GM08714 (cell line): Measurements from ENCODE around the gene SLIT3.

Experiments used
- H3K4me3 ChIP-seq: fragments of 200-500 bp; sonication (Bioruptor generic); 2 replicates; pipeline ENCODE4 v1.5.1; 2014; ENCODE audit warnings: mild to moderate bottlenecking, low read length, inconsistent platforms
- ZNF274 ChIP-seq: IDR thresholded peaks from 2 replicates; pipeline ENCODE4 v1.6.1; 2012; ENCODE audit warnings: mild to moderate bottlenecking, low read depth, low read length

The SLIT3 gene

DNA sequence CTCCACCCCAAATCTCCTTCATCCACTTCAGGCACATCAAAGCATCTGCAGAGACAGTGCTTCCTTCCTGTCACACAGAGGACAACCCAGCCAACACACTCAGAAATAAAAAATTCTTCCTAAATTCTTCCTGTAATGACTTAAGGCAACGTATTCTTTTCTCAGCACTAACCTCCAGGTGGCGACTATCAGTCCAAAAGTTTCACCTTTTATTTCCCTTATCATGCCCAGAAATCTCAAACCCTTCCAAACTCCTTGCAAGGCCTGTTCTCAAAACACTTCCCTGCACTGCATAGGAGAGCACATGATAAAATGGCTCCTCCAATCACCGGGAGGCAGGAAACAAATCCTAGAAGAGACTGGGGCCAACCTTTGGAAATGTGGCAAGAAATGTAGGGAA is 35.1 kb downstream of the SLIT3 start:
- no peak for TF ChIP-seq ZNF274
- H3K4me3 ChIP-seq: no peak overlapping the region

GRCh38 chr5:169263591-169263990 is 37.3 kb downstream of the SLIT3 start:
- no peak for TF ChIP-seq ZNF274

GRCh38 chr5:169260896-169261569 is 39.9 kb downstream of the SLIT3 start:
- H3K4me3 ChIP-seq: no peak overlapping the region
- no peak for TF ChIP-seq ZNF274

More at GRCh38 chr5:169263591-169263990, 37.3 kb downstream of the SLIT3 start:
- no peak overlapping the region for H3K4me3 ChIP-seq

DNA sequence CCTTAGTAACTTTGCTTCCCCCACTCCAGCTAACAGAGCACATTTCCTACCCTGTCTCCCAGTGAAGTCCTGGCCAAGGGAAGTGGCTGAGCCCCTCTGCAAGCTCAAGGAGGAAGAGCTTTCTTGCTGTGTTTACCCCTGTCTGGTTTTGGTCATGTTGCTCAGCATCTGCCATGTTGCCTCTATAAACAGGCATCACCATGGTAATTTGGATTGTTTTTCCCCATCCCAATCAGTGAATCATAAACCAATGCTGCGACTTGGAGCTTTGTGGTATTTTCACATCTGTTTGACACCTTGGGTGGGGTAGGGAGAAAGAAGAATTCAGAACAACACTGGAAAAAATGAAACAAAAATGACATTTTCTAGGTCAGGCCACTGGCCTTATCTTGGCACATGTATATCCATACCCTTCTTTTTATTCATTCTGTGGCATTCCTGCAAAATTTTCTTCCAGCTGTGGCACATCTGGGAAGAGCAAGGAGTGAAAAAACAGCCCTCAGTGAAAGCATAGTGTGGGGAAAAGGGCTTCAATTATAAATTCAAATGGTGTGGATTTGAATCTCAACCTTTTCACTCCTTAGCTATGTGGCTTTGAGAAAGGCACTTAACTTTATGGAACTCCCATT is 42.5 kb downstream of the SLIT3 start:
- TF ChIP-seq ZNF274: no peak
- H3K4me3 ChIP-seq: no peak overlapping the region

GRCh38 chr5:169256191-169256590 is 44.7 kb downstream of the SLIT3 start:
- H3K4me3 ChIP-seq: no peak overlapping the region
- no peak for TF ChIP-seq ZNF274

DNA sequence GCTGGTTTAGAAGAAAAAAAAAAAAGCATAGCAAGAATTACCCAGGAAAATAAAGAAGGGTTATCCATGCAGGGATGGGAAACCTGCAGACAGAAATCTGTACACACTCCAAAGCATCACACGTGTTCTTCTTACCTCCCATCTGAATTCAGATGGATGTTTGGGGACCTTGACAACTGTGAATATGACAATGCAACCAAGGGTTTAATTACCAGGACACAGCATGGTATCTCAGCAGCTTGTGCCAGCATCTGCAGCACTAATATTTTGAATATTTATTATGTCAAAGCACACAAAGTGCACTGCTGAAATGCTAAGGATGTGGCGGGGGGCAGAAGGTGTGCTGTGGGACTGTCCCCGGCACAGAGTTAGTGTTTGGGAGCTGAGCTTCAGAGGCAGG is 47.9 kb downstream of the SLIT3 start:
- no peak overlapping the region for H3K4me3 ChIP-seq
- no peak for TF ChIP-seq ZNF274

GRCh38 chr5:169251333-169252084 is 49.4 kb downstream of the SLIT3 start:
- H3K4me3 ChIP-seq: no peak overlapping the region
- TF ChIP-seq ZNF274: no peak

GRCh38 chr5:169250887-169251286 is 50.1 kb downstream of the SLIT3 start:
- no peak for TF ChIP-seq ZNF274
- no peak overlapping the region for H3K4me3 ChIP-seq

- TF ChIP-seq ZNF274: no peak
These were observed 51.9 kb downstream of the SLIT3 start for GRCh38 chr5:169248996-169249395.

DNA sequence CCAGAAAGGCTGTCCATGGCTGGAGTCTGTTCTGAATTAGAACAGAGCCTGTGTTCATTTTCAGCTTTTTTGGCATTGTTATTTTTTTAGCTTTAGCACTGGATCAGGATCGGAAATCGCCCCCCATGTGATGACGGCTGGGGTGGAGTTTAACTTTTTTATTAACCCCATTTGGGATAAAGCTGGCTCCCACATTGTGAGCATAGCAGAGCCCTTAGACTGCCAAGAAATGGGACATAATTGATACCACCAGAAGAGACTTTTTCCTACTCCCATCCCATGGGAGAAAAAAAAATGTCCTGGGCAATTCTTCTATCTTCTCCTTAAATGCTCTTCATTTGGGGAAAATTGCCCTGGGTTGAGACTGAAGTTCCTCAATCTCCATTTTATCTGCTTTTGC is 52.4 kb downstream of the SLIT3 start:
- no peak for TF ChIP-seq ZNF274
- H3K4me3 ChIP-seq: no peak overlapping the region

More at GRCh38 chr5:169248996-169249395, 51.9 kb downstream of the SLIT3 start:
- no peak overlapping the region for H3K4me3 ChIP-seq

DNA sequence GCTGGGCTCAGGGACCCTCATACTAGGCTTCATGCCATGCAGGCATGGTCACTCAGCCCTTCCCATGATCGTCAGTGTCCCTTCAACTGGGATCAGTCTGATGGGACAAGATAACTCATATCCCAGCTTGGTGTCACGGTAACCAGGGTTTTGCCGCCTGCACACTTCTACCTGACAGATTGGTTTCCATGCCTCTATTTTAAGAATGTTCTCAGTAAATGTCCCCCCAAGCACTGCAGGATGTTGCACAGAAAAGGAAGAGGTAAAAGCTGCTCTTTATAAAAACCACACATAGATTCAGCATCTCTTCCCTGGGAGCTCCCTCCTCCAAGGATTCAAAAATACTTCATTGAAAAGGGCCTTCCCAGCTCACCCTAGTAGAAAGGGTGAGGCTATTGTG is 56.1 kb downstream of the SLIT3 start:
- H3K4me3 ChIP-seq: no peak overlapping the region
- no peak for TF ChIP-seq ZNF274

GRCh38 chr5:169243651-169244422 is 57.1 kb downstream of the SLIT3 start:
- H3K4me3 ChIP-seq: no peak overlapping the region
- TF ChIP-seq ZNF274: no peak

DNA sequence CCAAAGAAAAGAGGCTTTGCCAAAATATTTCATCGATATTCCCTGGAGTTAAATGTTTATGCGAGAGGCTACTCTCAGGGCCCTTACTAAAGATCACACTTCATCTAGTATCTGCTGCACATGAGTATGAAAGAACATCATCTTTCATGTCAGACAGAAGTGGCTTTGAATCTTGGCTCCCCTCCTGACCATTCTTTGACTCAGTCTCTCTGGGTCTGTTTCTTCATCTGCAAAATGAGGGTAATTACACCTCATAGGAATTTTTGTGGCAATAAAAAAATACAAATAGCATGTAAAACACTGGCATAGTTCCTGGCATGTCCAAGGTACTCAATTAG is 58.1 kb downstream of the SLIT3 start:
- H3K4me3 ChIP-seq: no peak overlapping the region
- no peak for TF ChIP-seq ZNF274

DNA sequence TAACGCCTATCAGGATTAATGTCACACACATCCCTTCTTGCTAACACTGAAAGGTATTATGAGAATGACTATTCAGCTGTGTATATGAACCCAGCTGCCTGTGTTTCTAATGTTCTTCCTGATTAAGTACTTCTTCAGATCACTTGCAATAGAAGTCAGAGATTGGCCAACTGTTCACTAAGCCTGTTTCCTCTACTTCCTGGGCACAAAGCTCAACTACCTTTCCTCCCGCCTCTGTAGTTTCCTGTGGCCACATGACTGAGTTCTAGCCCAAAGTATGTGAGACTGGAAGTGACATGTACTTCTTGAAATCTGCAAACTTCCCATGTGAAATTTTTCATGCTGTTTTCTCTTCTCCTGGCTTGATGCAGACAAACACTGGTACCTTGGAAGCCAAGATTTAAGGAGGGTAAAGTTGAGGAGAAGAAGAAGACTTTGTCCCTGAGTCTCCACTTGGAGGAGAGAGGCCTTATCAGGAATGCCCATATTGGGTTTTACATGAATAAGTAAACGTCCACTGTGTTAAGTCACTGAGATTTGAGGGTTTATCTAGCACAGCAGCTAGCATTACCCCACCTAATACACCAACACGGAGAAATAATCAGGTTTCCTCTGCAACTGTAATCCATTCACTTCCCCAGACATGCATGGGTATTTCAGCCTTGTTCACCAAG is 58.6 kb downstream of the SLIT3 start:
- H3K4me3 ChIP-seq: no peak overlapping the region
- no peak for TF ChIP-seq ZNF274

DNA sequence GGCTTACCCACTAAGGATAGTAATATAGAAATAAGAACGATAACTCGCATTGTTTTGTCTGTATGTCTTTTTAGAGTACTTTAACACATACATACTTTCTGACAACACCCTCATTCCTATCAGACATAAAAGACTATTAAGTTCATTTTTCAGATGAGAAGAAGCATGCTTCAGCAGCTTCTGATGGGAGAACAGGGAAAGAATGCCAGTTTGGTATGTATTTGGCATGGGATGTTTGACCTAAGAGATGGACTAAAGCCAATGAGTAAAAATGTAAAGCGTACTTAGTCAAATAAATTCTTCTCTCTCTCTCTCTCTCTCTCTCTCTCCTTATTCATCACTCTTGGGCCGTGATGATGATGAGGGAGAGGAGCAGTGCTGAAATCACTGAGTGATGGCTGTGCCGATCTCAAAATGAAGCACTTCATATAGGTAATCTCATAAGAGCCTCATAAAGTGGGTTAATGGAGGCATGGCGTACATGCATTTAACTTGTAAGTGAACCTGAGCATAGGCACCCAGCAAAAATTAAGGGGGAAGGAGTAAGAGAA is 71.5 kb downstream of the SLIT3 start:
- no peak for TF ChIP-seq ZNF274
- no peak overlapping the region for H3K4me3 ChIP-seq
